T-helper 22 cell (primary cell): ENCODE measurements around the gene TH.

ENCODE experiments used
- DNase-seq: peaks from one replicate; pipeline ENCODE4 v3.0.0-alpha.2; 2020; ENCODE audit warnings: low read depth

TH gene

DNA sequence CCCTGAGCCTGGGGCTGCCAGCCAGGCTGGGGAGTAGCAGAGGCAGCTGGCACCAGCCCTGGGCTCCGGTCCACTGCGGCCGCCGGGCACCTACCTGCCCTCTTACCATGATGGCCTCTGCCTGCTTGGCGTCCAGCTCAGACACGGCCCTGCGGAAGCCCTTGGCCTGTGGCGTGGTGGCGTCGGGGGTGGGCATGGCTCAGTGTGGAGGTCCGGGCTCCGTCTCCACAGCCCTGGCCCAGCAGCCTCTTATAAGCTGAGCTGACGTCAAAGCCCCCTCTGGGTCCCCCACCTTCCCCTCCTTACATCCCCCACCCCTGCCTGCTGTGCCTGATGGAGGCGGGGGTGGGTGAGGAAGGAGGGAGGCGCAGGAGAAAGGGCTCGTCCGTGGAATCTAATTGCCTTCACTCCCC, at the start of gene TH:
Gene TH, minus strand, starts transcription at position 225 of the 413 bp plus-strand sequence. Its CDS starts 29 bp downstream, at position 196.
- no peak for DNase-seq

DNA sequence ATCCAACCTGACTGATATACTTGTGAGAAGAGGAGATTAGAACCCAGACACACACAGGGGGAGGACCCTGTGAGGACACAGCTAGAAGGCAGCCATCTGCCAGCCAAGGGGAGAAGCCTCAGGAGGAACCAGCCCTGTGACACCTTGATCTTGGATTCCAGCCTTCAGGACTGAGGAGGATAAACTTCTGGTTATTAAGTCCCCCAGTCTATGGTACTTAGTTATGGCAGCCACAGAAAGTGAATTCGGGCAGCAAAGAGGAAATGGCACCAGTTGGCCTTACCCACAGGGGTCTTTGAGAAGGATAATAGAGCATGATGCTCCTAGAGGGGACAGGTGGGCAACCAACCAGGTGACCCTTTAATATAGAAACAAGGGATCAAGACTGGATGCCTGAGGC, 49.4 kb upstream of the TH start:
- DNase-seq, result no peak

DNA sequence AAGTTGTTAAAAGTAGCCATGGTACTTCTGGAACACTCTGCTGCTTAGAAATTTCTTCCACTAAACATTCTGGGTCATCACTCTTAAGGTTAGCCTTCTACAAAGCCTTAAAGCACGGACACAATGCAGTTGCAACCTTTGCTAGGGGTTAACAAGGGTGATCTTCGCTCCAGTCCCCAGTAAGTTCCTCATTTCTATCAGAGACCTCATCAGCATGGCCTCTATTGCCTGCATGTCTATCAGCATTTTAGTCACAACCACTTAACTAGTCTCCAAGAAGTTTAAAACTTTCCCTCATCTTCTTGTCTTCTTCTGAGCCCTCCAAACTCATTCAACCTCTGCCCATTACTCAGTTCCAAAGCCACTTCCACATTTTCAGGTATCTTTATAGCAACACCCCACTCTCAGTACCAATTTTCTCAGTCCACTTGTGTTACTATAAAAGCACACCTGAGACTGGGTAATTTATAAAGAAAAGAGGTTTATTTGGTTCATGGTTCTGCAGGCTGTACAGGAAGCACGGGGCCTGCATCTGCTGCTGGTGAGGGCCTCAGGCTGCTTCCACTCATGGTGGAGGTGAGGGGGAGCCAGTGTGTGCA, 48.7 kb upstream of the TH start:
- DNase-seq, result no peak

DNA sequence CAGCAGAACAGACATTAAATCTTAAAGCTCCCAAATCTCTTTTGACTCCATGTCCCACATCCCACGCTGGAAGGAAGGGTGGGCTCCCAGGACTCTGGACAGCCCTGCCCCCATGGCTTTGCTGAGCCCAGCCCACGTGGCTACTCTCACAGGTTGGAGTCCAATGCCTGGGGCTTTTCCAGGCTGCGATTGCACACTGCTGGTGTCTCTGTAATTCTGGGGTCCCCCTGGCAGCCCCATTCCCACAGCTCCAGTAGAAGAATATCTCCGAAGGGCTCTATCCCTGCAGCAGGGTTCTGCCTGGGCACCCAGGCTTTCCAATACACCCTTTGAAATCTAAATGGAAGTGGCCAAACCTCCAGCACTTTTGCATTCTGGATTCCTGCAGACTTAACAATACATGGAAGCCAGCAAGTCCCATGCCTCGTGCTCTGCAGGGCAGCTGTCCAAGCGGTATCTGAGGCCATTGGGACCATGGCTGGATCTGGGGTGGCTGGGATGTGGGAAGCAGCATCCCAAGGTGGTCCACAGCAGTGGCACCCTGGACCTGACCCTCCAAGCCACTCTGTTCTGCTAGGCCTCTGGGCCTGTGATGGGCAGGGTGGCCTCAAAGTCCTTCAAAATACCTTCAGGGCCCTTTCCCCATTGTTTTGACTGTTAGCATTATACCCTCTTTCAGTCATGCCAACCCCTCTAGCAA, 47.9 kb upstream of the TH start:
- no peak for DNase-seq

DNA sequence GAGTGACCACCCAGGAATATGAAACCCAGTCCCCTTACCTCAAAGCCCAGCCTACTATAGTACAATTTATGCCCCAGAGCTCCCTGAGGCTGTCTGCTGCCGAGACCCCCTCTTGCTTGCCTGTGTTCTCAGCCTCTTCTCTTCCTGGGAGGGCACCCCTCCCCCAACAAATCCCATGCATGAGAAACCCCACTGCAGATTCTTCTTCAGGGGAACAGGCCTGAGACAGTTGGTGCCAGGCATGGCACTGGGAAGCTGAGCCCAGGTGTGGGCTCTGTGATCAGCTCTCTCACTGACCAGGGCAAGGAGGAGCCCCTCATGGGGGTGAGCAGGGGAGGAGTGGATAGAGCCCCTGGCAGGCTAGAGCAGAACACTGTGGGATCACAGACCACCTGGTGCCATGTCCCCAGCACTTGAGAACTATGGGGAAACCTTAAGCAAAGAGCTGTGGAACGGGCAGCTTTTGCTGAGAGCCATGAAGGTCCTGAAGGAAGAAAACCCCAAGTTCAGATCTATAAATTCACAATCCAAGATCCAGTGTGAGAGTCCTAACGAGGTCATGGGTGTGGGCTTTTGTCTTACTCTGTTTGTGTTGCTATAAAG, 46.5 kb upstream of the TH start:
- DNase-seq, result no peak

DNA sequence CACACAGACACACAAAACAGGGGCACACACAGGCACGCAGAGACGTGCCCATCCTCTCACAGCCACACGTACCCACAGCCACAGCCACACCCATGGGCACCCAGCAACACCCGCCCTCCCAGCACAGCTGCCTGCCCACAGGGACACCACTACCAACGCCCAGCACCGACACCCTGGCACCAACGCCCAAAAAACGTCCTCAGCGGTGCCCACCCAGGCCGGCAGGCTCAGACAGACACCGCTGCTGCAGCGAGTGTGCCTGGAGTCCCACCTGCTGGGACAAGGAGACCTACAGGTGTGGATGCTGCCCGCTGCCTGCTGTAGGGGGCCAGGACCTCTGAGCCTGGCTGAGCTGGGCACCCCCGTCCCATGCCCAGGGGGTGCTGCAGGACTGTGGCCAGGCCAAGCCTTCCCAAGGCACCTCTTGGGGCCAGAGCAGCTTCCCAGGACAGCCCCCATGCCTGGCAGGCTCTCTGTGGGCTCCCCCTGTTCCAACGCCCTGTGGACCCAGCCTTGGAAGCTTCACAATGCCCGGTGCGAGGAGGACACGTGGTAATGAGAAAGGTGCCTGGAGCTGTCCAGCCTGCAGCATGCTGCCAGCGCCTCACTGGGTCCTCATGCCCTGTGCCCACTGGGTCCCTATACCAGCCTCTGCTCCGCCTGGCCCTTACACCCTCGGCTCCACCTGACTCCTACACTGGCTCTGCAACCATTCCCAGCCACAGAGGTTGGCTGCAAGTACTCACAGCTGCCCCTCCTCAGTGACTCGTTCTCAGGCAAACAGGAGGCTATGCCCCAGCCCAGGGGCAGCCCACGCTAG, 45.8 kb upstream of the TH start:
- no peak for DNase-seq

DNA sequence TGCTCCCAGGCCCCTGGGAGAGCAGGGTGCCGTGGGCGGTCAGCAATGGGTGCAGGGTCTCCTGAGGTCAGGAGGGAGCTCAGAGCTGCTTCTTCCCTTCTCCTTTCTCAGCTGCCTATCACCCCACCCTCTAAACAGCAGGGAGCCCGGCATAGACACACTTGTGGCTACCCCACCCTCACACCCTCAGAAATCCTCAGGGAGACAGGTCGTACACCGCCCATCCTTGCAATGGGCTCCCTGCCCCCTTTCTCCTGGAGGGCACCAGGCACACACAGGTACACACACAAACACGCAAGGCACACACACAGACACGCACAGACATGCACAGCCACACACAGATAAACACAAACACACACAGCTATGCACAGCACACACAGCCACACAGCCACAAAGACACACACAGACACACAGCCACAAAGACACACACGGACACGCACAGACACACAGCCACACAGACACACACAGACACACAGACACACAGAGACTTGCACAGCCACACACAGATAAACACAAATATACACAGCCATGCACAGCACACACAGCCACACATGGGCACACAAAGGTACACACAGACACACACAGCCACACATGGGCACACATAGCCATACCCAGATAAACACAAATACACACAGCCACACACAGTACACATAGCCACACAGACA, 44.9 kb upstream of the TH start:
- no peak for DNase-seq

DNA sequence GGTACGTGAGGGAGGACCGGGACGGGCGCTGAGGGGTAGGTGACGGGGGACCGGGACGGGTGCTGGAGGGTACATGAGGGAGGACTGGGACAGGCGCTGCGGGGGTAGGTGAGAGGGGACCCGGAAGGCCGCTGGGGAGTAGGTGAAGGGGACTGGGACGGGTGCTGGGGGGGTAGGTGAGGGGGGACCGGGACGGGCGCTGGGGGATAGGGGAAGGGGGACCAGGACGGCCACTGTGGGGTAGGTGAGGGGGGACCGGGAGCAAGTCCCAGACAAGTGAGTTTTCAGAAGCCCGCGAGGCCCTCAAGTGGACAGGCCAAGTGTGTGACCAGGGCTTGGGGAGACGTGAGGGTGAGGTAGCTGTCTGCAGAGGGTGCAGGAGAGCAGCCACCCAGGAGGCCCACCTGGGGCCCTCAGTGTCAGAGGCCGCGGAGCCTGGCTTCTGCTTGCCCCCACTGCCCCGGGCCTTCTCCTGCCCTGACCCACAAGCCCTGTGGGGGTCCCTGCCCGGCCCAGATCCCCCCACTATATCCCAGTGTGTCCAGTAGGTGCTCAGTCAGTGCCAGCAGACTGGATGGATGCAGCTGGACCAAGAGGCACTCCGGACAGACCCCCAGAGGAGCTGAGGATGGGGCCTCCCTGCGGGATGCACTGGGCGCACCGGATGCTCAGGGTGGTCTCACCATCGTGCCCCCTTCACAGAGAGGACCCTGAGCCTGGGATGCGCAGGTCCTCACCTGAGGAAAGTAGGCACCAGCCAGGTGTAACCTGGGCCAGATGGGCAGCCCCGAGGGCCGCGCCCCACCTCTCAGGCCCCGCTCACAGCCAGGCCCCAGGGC, 44.2 kb upstream of the TH start:
- DNase-seq, result no peak

DNA sequence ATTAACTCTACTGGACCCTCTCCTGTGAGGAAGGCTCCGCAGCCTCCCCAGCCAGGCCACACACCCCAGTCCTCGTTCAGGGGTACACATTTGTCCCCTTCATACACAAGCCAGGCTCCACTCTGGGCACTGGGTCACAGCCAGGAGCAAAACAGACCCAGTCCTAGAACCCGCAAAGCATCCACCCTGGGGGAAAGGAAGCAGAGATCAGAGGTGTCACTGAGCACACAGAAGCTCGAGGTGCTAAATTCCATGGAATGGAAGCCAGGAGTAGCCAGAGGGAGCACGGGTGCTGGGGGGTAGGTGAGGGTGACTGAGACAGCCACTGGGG, 43.6 kb upstream of the TH start:
- DNase-seq, result no peak

DNA sequence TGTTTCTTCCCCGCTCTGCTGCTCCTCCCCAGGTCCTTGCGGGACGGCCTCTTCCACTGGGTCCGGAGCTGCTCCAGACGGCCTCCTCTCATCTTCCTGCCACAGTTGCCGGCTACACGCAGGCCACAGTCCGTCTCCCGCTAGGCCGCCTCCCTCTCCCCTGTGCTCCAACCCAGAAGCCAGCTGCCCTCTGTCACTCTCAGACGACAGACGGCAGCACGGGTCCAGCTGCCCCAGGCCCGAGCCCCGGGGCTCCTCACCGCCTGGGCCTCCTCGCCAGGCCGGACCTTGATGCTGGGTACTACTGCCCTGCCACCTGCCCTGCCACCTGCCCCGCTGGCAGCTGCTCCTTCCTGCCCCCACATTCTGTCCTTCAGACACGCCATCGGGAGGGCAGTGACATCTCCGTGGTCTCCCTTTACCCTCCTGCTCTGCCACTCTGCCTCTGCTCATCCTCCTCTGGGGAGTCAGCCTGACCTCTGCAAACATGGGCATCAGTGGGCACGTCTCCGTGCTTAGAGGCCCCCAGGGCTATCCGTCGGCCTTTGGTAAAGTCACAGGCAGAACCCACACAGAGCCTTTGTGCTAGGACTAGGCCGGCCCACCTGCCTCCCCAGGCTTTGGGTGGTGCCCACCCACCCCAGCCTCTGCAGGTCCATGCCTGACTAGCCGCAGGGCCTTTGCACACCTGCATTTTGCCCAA, 43.1 kb upstream of the TH start:
- DNase-seq, result no peak

DNA sequence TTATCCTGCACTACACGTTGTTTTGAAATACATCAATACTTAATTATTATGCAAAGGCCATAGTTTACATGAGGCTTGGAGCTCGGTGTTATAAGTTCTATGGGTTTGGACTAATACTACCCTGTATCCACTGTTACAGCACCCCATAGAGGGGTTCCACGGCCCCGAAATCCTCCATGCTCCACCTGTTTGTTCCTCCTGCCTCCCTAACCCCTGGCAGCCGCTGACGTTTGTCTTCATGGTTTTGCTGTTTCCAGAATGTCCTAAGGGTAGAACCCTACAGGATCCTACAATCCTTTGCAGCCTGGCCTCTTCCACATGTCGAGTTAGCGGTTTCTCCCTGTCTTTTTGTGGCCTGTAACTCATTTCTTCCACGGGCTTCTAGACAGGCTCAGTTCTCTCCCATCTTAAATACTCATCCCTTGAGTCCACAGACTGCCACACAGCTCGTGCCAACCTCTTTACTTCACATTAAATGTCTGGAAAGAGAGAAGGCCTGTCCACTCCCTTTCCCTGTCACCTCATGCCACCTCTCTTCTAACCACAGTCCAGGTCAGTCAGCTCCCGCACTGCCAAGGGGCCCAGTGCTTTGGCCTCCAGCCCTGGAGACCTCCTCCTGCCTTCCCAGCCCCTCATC, 42.4 kb upstream of the TH start:
- DNase-seq, result no peak

DNA sequence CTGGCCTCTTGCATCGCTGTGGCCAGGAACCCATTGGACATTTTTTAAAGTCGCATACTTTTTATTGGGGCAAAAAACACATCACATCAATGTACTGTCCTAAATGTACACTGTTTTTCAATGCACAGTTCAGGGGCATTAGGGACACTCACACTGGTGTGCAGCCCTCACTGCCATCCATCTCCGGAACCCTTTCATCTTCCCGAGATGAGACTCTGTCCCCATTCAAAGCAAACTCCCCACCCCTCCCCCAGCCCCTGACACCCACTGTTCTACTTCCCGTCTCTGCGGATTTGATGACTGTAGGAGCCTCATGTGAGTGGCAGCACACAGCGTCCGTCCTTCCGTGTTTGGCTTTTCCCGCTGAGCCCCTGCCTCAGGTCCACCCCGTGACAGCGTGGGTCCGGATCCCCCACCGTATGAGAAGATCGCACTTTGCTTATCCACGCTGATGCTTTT, 41.8 kb upstream of the TH start:
- DNase-seq, result no peak

DNA sequence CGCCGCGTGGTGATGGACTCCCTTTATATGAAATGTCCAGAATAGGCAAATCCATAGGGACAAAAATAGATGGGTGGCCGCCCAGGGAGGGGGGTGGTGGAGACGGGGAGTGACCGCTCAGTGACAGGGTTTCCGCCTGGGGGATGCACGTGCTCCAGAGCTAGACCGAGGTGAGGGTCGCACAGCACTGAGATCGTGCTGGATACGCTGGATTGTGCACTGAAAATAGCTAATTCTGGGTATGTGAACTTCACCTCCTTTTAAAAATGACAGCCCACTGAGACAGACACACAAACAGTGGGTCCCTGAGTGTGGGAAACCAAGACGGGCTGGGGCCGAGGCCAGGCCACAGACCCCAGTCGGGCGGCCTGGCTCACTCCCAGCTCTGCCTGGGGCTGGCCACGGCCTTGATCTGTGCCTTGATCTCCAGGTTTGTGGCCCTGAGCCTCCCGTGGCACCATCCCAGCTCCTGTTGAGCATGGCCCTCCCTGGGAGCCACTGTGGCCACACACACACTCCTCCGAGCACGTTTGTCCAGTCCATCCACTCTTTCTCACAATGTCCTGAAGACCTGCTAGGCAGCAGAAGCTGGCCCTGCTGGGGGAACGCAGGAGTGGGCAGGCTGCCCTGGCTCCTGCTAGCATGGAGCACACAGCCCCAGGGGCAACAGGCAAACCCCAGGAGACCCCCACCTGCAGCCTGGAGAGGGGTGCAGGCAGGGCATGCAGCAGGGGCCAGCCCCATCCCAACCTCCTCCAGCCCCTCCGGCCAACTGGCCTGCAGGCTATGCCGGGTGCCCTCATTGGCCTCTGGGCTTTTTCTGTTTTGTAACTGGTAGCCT, 41.0 kb upstream of the TH start:
- DNase-seq, result no peak

DNA sequence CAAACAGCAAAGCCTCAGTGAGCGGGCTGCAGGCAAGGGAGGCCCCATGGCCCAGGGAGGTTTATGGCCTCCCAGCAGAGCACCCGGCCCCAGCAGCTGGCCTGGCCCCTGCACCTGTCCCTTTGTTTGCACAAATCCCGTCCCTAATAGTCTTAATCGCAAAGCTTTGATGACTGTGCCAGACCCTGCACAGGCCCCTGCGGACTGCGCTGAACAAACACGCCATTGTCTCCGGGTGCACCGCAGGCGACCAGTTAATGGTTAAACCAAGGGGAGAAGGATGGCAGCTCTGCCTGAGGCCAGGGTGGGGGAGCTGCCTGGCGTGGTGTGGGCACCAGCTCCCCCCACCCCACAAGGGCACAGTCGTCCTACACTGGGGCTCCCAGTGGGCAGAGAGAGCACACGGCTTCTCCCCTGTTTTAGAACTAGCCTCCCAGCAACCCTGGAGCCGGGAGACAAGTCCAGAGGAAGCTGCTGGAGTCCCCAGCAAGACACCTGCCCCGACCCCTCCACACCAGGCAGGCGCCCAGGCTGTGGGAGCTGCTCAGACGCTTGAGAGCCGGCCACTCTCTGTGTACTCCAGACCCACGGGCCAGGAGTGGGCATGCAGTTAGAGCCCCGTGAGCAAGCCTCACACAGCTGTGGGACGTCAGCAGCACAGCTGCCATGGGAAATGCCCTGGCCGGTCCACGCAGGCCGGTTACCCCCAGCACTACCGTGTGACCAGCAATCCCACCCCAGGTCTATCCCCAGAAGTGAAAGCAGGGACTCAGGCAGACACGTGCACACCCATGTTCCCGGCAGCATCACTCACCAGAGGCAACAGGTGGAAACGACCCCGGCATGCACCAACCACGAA, 39.7 kb upstream of the TH start:
- DNase-seq, result no peak

DNA sequence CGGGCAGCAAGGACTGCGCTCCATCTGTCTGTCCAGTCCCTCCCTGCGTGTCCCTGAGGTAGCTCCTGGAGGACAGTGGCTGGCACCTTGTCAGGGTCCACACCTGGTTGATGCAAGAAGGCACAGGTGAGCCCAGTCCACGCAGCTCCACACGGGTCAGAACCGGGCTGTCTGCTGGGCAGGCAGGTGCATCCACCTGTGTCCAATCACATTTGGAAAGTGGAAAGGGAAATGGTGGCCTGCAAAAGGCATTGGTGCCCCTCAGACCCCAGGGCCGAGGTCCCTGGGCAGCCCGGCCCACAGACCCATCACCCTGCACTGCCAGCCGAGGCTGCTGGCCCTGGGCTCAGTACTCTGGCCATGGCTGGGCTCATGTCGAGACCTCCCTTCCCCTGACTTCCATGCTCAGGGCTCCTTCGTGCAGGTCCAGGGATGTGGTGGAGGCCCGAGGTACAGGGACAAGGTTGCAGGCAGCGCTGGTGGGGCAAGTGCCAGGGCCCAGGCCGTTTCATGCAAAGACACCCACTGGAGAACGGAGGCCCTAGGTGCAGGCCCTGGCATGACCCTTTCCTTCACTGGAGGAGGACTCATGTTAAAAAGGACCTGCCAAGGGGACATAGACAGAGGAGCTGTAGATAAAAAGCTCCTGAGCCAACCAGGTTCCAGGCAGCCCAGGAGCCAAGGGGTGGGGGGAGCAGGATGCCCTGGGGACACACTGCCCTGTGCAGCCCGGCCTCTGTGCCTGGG, 38.9 kb upstream of the TH start:
- no peak for DNase-seq

DNA sequence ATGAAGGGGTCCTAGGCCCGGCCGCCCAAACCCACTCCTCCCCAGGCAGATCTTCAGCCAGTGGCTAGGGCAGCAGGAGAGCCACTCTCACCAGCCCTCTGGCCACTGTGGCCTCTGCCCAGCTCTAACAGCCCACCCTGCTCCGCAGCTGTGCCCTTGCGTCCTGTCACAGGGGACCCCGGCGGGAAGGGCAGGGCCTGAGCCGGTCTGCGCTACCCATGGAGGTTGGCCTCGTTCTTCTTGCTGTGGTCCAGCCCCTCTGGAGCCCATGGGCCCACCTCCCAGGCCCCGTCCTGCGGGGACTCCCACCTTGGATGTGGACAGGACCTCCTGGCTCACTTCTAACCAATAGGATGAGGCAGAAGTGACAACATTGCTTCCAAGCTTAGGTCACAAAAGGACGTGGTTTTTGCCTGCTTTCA, 38.3 kb upstream of the TH start:
- DNase-seq, result no peak

DNA sequence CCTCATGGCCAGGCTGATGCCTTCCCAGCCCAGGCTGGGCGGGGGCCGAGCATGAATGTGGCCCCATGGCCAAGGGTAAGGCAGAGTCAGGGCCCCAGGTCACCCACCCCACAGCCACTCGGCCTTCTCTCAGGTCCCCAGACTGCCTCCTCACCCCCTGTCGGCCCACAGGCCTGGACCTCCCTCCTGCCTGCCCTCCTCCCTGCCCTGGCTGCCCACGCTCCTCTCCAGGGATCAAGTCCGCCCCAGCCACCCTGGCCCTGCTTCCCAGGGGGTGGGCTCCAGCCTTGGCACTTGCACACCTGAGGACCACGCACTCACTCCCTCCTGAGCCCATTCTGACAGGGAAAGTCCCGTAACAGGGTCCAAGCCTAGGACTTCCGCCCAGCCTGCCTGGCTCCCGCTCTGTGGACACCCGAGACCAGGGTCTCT, 37.8 kb upstream of the TH start:
- no peak for DNase-seq
